Epithelial cell of esophagus (primary cell): ENCODE measurements around the gene ZBTB47.
A peak's percentile ranks its signal among the peaks of the same experiment; 100 is the strongest.

Experiments used
- DNase-seq: peaks from one replicate; pipeline ENCODE4 v3.0.0; 2010; ENCODE audit warnings: low read depth
- H3K4me3 ChIP-seq: 2 replicates; pipeline ENCODE4 v1.5.1; 2011; ENCODE audit warnings: mild to moderate bottlenecking, low read length, control low read depth
- TF ChIP-seq, protein P1 (sequence below): IDR thresholded peaks from 2 replicates; pipeline ENCODE4 v1.5.1; 2011; ENCODE audit warnings: low read depth, mild to moderate bottlenecking, low read length, control low read depth, inconsistent platforms; ENCODE audit not compliant: insufficient read depth; ENCODE audit errors: missing control alignments

Gene ZBTB47

DNA sequence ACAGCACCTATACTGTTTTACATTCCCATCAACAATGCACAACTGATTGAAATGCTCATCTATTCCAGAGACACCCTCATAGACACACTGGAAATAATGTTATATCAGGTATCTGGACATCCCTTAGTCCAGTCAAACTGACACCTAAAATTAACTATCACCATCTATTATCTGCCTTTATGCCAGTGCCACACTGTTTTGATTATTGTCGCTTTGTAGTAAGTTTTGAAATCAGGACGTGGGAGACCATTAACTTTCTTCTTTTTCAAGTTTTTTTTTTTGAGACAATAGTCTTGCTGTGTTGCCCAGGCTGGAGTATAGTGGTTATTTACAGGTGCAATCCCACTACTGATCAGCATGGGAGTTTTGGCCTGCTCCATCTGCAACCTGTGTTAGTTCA is 22.4 kb downstream of the ZBTB47 start:
- DNase-seq, result no peak
- TF ChIP-seq, protein P1, sequence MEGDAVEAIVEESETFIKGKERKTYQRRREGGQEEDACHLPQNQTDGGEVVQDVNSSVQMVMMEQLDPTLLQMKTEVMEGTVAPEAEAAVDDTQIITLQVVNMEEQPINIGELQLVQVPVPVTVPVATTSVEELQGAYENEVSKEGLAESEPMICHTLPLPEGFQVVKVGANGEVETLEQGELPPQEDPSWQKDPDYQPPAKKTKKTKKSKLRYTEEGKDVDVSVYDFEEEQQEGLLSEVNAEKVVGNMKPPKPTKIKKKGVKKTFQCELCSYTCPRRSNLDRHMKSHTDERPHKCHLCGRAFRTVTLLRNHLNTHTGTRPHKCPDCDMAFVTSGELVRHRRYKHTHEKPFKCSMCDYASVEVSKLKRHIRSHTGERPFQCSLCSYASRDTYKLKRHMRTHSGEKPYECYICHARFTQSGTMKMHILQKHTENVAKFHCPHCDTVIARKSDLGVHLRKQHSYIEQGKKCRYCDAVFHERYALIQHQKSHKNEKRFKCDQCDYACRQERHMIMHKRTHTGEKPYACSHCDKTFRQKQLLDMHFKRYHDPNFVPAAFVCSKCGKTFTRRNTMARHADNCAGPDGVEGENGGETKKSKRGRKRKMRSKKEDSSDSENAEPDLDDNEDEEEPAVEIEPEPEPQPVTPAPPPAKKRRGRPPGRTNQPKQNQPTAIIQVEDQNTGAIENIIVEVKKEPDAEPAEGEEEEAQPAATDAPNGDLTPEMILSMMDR, result no peak
- no peak overlapping the region for H3K4me3 ChIP-seq

DNA sequence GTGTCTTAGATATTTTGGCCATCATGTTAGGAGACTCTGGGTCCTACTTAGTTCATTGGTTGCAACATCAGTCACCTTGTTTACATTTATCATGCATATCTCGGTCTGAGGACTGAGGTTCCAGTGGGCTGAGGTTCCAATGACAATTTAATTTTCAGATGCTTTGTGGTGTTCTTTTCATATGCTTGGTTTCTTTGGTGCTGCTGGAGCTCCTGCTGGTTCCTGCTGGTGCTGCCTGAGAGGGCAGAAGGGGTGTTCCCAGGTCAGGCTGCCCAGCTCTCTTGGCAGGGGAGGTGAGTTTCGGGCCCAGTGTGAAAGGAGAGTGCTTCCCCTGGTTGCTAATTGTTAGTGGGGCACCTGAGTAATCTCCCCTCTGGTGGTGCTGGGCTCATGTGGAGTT is 24.9 kb downstream of the ZBTB47 start:
- TF ChIP-seq, protein P1, result no peak
- H3K4me3 ChIP-seq, result no peak overlapping the region
- DNase-seq, result no peak

DNA sequence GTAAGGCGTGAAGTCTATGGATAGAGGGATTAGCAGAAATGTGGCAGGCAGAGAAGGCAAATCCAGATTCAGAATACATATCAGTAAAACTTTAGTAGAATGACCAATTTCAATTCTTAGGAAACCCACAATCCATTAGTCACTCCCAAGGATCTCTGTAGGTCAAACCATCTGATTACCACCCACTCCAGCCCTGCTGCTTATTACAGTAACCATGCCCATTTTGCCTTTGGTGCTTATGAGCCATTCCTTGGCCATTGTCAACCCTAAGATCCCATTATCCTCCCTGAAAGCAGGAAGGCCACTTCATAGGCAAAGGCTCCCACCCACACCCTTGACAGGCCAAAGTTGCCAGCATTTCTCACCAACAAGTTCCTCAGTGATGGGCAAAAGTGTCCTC is 26.8 kb downstream of the ZBTB47 start:
- TF ChIP-seq, protein P1, result no peak
- peak; percentile 23 for DNase-seq
- no peak overlapping the region for H3K4me3 ChIP-seq

DNA sequence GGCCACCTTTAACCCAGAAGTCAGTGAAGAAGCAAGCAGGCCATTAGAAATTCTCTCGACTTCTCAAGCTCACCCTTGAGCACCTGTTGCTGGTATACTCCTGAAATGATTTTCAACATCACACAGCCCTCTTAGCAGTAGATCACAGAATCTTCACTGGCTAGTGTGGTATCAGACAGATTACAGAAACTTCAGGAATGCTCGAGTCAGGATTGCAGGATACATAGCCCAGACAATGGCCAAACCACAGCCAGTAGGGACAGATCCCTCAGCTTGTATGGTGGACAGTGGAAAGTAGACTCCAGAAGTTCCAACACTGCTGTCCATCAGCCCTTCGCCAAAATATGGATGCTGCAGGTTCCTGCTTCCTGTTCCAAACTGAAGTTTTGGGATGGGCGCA is 27.3 kb downstream of the ZBTB47 start:
- DNase-seq, result no peak
- no peak overlapping the region for H3K4me3 ChIP-seq
- TF ChIP-seq, protein P1, result no peak

DNA sequence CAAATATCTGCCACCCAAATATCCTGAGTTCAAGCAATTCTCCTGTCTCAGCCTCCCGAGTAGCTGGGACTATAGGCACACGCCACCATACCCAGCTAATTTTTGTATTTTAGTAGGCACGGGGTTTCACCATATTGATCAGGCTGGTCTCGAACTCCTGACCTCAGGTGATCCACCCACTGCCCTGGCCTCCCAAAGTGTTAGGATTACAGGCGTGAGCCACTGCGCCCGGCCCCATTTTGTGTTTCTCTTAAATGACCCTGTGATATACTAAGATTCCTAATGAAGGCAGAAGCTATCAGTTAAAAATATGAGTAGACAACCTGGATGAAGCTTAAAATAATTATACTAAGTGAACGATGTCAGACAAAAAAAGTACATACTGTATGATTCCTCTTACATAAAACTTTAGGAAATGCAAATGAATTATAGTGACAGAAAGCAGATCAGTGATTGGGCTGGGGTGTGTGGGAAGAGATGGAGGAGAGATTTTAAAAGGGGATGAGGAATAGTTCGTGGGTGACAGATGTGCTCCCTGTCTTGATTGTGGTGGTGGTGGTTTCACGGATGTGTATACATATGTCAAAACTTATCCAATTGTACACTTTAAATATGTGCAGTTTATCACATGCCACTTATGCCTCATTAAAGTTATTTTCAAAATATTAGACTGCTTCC is 28.0 kb downstream of the ZBTB47 start:
- DNase-seq, result no peak
- no peak overlapping the region for H3K4me3 ChIP-seq
- TF ChIP-seq, protein P1, result no peak

DNA sequence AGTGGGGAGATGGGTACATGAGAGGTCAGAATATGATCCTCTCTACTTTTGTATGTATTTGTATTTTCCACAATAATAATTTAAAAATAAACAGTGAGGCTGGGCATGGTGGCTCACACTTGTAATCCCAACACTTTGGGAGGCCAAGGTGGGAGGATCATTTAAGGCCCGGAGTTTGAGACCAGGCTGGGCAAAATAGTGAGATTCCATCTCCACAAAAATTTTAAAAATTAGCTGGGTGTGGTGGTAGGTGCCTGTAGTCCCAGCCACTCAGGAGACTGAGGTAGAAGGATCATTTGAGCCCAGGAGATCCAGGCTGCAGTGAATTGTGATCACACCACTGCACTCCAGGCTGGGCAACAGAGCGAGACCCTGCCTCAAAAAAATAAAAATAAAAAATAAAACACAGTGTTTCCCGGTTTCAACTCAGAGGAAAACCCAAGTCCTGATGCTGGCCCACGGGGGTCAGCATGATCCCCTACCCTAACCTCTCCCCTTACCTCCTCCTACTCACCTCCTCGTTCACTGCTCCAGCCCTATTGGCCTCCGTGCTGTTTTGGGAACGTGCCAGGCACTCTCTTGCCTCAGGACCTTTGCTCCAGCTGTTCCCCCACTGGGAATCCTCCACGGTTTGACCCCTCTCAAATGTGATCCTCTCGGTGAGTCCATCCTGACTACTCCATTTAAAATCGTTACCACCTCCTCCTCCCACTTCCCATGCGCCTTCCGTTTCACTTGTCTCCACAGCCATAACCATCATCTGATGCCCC is 29.0 kb downstream of the ZBTB47 start:
- TF ChIP-seq, protein P1, result no peak
- no peak overlapping the region for H3K4me3 ChIP-seq

More for the DNA sequence above, 29.0 kb downstream of the ZBTB47 start:
- DNase-seq, result no peak
